HCEC 1CT (cell line): ENCODE measurements around the gene DRD2.

ENCODE experiments used
- DNase-seq: peaks from one replicate; pipeline ENCODE4 v3.0.0-alpha.2; 2017

Gene DRD2

DNA sequence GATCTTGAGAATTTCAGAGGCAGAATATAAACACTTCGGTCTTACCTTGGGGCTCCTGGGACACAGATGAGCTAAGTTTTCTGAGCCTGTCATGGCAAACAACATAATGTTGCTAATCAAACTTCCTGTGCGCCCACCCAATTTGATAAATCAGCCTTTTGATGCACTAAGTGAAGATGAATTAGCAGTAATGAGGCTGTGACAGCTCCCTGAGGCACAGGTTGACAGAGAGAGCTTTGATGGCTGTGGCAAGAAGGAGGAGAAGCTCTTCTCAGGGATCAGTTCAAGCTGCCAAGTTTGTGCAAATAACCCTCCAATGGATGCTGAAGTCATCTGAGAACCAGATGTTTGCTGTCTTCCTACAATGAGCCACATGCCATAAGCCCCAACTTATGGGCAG lies 34.4 kb downstream of the DRD2 start:
- DNase-seq: no peak

GRCh38 chr11:113436672-113437252 lies 38.4 kb downstream of the DRD2 start:
- no peak for DNase-seq

DNA sequence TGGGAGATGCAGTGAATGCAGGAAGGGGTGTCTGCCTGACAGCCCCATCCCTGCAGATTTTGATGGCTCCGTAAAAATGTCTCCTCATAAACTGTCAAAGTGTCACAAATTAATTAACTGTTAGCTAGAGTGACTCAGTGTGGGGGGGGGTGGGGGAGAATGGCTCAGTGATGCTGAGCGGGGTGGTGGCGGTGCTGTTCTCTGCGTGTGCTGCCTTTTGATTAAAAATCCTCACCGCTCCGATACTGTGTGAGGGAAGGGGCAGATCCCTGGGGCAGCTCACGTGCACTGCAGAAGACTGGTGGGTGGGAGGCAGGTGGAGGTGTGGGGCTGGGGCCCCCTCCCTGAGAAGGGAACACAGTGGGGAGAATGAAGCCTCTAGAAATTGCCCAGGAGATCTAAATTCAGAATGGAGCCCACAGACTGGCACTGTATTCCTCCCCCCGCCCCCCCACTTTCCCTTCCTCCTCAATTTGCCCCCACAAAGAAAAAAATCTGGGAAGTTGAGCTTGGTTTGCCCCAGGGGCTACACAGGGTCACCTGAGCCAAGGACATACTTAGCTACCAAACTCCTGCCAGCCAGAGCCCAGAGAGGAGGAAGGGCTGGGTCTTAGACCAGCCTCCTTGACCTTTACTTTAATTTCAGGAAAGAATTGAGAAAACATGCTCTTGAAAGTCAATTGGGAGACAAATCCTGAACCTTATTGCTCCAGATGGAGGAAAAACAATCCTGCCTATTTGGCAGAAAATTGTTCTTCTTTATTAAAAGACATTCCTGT lies 39.8 kb downstream of the DRD2 start:
- DNase-seq: no peak

DNA sequence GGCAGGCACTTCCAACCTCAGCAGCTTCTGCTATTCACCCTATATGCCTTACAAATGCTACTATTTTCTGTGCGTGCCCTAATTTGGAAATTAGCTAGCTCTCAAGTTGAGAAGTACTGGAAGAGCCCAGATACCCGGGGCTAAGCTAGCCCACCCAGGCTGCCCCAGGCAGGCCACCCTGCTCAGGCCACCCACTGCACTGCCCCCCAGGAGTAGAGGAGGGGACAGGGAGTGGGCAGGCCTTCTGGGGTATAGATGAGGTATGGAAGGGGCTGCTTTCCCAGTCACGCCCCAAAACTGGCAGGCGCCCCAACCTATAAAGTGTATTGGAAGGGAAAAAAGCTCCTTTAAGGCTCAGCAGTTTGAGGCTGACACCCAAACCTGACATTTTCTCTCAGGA lies 43.5 kb downstream of the DRD2 start:
- no peak for DNase-seq

DNA sequence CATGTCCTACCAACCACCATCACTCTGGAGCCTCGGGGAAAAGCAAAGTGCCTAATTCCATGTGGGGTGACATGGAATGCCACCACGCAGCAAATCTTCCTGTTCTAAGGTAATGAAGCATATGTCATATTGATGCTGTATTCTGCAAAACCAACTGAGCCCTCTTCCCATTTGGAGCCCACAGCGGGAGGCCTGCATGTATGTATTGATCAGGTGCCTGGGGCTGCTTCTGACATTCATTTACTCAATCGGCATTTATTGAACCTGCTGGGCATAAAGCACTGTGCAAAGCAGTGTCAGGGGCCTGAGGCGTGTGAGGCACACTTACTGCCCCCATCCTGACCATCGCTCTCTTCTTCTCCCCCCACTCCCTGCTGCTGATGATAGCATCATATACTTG lies 48.5 kb downstream of the DRD2 start:
- DNase-seq: no peak

DNA sequence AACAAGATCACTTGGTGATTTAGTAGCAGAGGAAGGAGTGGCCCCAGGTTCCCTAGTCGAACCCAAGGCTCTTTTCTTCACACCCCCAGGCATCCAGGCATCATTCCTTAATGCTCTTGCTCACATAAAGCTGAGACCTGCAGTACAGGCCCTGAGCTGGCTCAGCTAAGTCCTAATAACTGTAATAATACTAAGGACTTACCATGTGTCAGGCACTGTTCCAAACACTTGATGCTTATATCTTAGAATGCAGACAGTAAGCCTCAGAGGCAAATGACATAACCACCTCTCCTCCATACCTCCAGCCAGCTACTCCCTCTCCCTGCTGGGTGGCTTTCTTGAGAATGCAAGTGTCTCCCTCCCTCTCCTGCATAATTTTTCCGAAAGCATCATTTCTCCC lies 54.4 kb downstream of the DRD2 start:
- DNase-seq: no peak

- DNase-seq: no peak
Measured at GRCh38 chr11:113419454-113420003, 55.7 kb downstream of the DRD2 start.

GRCh38 chr11:113417428-113417827 lies 57.8 kb downstream of the DRD2 start:
- DNase-seq: no peak

GRCh38 chr11:113415343-113415742 lies 59.9 kb downstream of the DRD2 start:
- DNase-seq: no peak

DNA sequence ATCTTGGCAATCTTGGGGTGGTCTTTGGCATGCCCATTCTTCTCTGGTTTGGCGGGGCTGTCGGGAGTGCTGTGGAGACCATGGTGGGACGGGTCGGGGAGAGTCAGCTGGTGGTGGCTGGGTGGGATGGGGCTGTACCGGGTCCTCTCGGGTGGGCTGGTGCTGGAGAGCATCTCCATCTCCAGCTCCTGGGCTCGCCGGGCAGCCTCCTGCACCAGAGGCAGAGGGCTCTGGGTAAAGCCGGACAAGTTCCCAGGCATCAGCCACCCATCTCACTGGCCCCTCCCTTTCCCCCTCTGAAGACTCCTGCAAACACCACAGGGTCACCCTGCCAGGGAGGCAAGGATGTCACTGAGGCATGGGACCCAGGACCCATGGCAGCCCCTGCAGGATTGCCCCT lies 62.5 kb downstream of the DRD2 start:
- no peak for DNase-seq

GRCh38 chr11:113411536-113411935 lies 63.7 kb downstream of the DRD2 start:
- DNase-seq: no peak

GRCh38 chr11:113410414-113411135 lies 64.6 kb downstream of the DRD2 start:
- DNase-seq: no peak

DNA sequence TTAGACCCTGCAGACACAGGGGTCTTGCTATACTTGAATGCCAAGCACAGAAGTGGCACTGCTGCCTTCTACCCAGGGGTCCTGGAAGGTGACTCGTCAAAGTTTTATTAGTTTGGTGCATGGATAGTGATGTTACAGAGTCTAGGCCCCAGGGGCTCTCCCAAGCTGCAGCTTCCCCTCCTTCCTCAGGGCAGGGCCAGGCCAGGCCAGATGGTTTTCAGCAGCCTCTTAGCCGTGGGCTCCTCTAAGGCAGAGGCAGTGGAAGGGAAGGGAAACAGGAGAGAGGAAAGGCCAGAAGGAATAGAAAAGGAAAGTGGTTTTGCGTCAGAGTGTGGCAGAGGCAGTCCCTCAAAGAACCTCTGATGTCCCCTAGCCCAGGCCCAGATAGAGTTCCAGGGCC lies 65.7 kb downstream of the DRD2 start:
- no peak for DNase-seq

DNA sequence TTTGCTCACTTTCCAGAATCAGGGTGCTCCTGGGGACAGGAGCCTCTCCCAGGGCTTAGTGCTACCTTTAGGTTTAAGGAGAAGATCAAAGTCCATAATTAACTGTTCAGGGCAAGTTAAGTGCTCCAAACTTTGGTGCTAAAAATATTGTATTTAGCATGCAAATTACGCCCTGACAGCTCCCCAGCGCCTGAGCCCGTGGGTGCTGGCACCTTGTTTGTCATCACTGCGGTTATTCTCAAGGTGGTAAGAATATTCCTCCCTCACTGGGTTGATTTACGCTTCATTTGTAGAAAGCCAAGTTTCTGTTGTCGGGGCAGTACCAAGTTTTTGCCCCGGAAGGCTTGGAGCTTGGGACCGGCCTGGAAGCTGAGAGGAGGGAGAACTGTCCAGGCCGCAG lies 66.3 kb downstream of the DRD2 start:
- DNase-seq: no peak

GRCh38 chr11:113408206-113408605 lies 67.0 kb downstream of the DRD2 start:
- DNase-seq: no peak

DNA sequence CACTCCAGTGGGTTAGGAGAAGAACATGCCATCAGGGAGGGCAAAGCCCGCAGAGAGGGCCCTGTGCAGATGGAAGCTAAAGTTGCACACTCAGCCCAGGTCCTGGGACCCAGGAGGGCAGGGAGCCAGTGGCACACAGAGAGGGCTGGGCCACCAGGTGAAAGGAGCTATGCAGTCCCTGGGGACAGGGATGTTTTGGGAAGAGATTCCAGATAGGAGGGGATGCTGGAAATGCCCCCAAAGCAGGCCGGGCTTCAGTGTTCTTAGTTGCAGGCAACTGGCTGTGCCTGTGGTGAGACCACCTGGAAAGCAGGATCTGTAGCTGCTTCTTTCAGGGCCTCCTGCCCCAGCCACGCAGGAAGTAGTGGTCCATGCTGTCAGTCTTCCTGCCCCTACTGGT lies 68.0 kb downstream of the DRD2 start:
- no peak for DNase-seq

DNA sequence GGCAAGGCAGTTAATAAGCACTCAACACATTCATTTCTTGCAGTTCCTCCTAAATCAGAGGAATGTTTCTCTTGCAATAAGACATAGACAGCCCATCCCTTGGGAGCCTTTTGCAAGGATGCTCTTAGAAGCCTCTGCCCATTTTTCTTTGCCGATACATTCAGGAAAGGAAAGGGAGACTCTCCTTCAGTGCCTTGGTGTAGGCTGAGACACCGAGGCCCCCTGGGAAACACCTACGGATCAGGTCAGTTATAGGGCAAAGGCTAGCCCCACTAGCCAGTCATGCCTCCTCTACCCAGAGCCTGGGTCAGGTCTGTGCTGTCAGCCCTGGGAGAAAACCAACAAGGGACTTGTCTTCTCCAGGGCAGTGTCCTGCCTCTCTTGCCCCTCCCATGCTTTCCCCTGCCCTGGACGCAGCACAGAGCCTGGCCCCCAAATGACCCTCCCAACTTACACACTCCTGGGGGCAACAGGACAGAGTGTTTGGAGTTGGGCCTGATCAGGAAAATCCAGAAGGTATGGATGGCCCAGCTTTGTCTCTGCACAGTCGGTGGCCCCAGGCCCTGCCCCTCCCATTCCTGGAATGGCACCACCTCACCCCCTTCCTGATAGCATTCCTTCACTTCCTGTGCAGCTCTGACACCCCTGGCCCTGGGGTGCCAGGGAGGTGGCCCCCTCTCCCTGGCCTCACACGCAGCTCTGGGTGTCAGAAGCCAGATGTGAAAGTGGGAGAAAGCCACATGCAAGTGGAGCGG lies 69.3 kb downstream of the DRD2 start:
- DNase-seq: no peak

DNA sequence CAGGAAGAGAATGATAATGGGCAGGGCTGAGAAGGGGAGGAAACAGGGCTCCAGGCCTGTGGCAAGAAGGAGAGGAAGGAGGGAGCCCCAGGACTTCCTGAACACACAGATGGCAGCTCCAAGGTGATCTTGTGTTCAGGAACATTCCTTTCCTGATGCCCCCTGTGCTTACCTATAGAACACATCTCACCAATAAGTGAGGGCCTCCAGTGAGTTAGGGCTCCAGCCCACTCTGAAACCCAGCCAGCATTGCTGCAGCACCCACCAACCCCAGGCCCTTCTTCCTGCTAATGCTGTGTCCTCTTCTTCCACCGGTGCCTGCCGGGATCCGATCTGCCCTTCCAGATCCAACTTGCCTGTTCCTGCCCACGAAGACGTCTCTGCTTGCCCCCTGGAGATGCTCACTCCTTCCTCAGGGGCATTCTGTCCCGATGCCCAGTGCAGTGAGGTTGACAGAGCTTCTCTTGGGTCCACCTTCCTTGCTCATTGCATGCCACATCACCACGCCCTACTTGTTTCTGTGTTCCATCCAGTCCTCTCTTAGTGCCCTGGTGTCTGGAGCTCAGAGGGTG lies 70.3 kb downstream of the DRD2 start:
- no peak for DNase-seq

DNA sequence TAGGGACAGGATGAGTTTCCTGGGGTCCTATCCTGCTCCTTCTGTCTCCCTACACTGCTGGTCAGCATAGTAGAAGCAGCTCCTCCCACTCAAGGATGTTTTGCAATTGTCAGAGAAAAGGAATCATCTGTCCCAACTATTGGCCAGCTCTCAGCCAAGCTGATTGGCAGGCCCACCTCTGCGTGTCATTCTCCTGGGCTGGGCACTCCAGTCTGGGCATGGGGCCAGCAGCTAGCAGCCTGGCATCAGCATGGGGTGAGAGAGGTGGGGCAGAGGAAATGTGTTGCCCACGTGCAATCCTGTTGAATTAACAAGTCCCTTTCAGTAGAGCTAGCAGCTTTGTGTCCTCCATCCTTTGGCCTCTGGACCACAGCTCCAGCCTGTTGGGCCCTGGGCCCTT lies 73.5 kb downstream of the DRD2 start:
- DNase-seq: no peak

DNA sequence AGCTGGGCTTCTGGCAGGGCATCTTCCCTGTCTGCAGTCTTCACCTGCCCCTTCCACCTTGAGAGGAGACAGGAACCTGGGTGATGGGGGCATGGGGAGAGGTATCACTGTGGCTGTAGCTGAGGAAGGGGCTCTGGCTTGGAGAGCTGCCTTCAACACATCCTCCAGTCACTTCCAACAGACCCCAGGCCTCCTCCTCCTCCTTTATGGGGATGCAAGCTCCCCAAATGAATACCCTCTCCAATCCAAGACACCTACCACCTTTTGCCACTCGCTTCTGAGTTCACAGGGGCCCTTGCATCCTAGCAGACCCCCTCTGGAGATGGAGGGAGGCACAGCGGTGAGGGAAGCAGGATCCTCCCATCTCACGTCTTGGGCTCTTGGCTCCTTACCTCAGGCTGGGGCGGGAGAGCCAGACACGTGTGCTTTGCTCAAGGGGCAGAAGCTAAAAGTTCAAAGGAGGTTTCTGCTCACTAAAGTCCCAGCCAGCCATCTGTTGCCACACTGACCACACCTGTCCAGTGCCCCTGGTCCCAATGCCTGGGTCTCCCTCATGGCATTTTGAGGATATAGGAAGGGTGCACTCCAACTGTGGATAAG lies 74.5 kb downstream of the DRD2 start:
- no peak for DNase-seq

DNA sequence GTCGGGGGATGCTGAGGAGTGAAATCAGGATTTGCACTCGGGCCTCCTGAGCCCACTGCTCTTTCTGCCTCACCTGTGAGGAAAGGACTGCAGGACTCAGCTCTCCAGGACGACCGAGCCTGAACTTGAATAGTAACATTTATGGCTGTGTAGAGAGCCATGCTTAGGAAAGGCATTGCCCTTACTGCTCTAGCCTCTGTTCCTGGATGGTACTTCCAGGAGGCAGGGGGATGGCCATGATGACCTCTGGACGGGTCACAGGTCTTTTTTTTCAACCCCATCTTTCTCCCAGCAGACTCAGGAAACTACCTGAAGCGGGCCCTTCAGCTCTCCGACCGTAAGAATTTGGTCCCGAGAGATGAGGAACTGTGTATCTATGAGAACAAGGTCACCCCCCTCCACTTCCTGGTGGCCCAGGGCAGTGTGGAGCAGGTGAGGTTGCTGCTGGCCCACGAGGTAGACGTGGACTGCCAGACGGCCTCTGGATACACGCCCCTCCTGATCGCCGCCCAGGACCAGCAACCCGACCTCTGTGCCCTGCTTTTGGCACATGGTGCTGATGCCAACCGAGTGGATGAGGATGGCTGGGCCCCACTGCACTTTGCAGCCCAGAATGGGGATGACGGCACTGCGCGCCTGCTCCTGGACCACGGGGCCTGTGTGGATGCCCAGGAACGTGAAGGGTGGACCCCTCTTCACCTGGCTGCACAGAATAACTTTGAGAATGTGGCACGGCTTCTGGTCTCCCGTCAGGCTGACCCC lies 76.3 kb downstream of the DRD2 start:
- DNase-seq: no peak

- DNase-seq: no peak
Measured at GRCh38 chr11:113397821-113398220, 77.4 kb downstream of the DRD2 start.
